HG03571 (cell line): Measurements from ENCODE around the gene RAB37.
A peak's percentile ranks its signal among the peaks of the same experiment; 100 is the strongest.

Source experiments
- ATAC-seq: cut with Tn5 transposase; IDR thresholded peaks from one replicate; pipeline ENCODE4 v1.9.1; 2021; ENCODE audit not compliant: unreplicated experiment

Gene RAB37

DNA sequence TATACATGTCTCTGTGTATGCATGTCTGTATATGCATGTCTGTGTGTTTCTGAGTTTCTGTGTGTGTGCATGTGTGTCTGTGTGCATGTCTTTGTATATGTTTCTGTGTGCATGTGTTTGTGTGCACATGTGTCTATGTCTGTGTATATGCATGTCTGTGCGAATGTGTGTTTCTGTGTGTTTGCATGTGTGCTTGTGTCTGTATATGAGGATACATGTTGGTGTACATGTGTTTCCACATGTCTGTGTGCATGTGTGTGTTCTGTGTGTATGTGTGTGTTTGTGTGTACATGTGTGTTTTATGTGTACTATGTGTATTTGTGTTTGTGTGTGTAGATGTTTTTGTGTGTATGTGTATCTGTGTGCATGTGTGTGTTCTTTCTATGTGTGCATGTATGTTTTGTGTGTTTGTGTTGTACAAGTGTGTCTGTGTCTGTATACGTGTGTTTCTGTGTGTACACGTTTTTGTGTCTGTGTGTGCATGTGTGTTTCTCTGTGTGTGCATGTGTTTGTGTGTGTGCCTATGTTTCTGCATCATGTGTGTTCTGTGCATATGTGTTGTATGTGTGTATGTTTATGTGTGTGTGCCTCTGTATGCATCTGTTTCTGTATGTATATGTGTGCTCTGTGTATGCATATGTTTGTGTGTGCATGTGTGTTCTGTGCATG is 8.9 kb upstream of the RAB37 start:
- no peak for ATAC-seq

DNA sequence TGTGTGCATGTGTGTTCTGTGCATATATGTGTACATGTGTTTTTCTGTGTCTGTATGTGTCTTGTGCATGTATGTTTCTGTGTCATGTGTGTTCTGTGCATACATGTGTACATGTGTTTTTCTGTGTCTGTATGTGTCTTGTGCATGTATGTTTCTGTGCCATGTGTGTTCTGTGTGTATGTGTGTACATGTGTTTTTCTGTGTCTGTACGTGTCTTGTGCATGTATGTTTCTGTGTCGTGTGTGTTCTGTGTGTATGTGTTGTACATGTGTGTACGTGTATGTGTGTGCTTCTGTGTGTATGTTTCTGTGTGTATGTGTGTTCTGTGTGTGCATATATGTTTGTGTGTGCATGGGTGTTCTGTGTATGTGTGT is 8.4 kb upstream of the RAB37 start:
- ATAC-seq, result no peak

DNA sequence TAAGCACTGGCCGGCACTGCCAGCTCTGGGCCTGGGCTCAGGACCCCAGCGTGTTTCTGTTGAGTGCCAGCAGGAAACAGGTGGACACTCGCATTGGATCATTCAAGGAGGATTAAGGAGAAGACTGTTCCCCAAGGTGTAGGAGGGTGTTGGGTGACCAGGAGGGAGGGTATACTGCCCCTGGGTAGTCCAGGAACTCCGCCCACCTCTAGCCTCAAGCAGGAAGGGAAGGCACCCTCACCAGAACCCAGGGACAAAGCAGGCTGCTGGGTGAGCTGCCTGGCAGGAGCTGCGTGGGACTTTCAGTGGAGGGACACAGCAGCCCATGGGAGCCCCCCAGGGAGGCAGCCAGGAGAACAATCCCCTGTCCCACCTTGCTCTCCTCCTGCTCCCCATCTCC is 7.7 kb upstream of the RAB37 start:
- no peak for ATAC-seq

DNA sequence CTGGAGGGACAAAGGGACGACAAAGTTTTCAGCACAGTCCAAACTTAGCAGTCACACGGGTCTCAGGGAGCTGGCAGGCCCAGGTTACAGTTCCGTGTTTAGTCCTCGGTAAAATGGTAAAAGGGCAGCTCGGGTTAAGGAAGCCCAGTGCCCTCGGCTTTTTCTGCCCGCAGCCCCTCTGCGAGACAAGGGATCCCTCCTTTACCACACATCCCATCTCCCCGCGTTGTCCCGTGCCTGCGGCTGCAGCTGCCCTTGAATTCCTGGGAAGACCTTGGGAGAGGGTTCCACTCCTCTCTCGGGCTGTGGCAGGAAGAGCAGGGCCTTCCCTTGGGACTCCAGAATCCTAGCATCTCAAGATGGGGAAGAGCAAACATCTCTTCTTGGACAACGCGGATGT is 7.2 kb upstream of the RAB37 start:
- ATAC-seq, result no peak

DNA sequence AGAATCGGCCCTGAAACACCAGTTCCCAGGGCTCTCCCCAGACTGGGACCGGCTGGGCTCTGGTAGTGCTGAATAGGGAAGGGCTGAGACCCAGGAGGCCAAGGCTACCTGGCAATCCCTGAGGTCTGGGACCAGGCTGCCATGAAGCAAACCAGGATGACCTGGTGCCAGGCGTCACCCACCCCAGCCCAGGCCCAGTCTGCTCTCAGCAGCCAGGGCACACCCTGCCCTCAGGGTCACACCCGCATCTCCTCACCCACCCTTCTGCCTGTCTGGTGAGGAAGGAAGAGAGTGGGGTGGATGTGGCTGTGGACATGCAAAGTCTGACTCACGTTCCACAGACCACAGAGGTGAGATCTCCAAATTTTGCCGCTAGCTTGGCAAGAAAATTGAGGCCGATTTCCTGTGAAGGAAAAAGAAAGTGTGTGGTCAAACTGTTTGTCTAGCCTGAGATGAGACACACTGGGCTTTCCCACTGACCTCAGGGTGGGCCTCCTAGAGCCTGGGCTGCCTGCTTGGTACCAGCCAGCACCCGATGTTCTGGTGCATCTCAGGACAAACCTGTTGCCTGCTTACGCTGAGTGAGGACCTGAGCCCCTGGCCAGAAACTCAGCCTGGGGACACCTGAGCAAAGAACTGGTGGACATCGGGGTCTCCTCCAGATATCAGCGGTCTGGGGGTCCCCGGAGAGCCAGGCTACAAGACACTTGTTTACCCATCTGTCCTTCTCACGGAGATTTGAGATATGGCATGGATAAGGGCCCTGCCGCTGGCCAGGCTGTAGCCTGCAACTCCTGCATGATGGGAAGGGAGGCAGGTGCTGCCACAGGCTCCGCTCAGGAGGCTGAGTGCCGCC is 6.3 kb upstream of the RAB37 start:
- ATAC-seq, result no peak

DNA sequence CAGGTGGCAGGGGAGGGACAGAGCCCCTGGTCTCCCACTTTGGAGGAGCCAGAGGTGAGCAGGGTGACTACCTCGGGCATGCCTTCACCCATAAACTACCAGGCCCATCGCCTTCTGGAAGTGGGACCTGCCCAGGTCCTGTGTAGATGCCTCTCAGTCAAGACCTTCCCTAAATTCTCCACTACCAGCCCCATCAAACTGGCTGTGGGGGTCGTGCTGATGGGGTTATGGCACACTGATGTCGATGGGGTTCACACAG is 5.8 kb upstream of the RAB37 start:
- no peak for ATAC-seq

DNA sequence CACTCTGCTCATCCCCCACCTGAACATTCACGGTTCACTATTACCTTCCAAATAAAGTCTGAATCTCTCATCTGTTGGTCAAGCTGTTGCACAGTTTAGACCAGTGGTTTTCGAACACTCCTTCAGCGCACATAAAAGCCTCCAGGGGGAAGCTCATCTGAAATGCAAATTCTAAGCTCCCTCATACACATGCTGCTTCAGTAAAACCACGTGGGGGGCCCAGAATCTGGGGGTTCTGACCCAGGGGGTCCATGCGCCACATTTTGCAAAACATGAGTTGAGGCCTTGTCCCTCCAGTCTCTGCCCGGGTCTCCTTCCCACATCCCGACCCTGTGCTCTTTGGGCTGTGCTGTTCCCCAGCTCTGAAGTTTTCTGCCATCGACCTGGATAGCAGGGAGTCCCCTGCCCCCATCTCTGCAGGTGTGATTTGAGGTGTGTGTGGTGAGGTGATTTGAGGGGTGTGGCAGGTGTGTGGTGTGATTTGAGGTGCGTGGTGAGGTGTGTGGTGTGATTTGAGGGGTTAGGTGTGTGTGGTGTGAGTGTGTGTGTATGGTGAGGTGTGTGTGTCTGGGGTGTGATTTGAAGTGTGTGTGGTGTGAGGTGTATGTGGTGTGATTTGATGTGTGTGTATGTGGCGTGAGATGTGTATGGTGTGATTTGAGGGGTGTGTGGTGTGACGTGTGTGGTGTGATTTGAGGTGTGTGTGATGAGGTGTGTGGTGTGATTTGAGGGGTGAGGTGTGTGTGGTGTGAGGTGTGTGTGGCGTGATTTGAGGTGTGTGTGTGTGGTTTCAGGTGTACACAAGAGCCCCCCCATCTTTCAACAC is 4.8 kb upstream of the RAB37 start:
- ATAC-seq, result no peak

DNA sequence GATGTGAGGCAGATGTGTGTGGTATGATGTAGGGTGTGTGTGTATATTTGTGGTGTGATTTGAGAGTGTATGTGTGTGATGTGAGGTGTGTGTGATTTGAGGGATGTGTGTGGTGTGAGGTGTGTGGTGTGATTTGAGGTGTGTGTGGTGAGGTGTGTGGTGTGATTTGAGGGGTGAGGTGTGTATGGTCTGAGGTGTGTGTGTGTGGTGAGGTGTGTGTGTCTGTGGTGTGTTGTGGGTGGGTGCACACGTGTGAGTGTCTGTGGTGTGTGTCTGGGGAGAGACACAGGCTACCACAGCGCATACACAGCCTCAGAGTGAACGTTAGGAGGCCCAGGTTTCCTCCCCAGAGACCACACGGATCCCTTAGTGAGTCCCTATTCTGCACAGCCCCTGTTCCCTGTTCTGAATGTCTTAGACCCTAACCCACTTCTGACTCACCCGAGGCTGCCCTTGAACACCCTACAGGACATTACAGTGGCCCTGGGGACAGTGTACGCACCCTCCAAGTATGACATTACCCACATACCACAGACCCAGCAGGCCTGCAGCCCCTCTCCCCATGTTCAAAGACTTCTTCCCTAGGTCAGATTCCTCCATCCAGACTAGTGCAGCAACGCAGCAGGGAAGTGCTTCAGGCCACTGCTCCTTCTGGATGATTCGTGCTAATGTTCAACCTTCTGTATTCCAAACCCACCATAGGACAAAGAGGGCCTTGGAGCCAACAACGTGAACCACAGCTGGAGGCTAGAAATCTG is 3.5 kb upstream of the RAB37 start:
- no peak for ATAC-seq

DNA sequence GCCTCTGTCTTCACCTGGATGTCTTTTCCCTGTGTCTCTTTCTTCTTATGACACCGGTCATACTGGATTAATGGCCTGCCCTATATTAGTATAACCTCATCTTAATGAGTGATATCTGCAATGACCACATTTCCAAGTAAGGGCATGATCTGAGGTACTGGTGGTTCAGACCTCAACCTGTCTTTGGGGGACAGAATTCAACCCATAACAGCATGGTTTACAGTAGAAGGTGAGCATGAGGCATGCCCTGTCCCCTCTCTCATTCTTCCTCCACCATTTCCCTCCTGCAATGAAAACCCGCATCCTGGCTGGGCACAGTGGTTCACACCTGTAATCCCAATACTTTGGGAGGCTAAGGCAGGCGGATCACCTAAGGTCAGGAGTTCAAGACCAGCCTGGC is 2.8 kb upstream of the RAB37 start:
- ATAC-seq, result no peak

DNA sequence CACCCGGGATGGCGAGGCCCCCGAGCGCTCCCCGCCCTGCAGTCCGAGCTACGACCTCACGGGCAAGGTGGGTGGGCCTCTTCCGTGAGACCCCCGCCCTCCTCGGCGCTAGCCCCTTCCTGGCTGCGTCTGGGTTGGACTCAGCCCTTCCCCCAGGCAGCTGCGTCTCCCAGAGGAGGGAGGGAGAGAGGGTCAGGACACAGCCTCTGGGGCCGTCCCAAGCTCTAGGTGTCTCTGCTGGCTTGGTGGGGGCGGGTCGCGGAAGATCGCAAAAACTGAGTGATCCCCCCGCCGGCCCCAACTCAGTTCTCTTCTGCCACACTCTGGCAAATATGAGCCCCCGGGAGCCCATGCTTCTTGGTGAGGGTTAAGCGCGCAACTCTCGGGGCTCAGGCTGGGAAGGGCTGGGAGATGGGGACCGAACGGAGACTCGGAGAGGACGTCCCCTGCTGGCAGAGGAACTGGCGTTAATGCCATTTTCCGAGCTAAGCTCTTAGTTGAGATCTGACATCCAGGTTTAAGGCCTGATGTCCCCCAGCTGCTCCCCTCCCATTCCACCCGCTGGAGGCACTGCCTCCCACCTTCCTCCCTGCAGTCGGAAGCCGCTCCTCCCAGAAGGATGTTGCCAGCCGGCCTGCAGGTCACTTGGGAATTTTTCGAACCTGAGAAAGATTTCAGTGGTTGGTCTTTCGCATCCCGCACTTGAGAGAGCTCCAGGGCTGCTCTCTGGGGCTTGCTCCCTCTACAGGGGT is 419 bp downstream of the RAB37 start:
- no peak for ATAC-seq

DNA sequence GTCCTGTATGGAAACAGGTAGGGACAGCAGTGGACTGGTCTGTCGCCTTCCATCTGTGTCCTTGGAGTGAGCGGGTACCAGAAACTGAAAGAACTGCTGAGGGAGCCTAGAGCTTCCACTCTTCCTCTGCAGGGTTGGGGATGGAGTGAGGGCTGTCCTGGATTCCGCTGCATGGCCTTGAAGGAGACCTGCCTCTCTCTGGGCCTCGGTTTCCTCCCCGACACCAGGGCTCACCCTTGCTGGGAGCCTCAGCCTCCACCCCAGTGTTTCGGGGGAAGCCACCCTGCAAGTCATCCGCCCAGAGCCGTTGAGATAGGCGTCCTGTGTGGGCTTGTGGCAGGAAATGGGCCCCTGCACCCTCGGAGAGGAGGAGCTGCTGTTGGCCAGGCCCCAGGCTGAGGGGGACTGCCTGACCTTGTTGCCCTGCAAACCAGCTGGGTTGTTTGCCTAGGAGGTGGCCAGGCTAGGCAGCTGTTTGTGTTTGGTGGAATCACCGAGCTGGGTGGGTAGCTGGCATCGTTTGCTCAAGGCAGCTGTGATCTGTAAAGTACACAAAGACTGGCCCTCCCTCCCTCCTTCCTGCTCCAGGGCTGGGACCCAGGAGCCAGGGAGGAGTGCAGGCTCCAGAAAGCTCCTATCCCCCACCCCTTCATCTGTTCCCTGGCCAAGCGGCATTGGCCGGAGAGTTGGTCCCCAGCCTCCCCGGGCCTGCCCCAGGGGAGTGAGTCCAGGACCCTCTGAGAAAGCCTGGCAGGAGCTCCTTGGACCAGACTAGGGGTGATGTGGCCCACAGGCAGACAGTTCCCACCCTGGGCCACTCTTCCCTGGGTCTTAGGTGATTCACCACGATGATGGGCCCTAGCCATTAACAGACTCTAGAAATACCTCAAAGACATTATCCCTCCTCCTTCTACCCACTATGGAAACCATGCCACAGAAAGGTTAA is 1.3 kb downstream of the RAB37 start:
- ATAC-seq, result peak; percentile 50

DNA sequence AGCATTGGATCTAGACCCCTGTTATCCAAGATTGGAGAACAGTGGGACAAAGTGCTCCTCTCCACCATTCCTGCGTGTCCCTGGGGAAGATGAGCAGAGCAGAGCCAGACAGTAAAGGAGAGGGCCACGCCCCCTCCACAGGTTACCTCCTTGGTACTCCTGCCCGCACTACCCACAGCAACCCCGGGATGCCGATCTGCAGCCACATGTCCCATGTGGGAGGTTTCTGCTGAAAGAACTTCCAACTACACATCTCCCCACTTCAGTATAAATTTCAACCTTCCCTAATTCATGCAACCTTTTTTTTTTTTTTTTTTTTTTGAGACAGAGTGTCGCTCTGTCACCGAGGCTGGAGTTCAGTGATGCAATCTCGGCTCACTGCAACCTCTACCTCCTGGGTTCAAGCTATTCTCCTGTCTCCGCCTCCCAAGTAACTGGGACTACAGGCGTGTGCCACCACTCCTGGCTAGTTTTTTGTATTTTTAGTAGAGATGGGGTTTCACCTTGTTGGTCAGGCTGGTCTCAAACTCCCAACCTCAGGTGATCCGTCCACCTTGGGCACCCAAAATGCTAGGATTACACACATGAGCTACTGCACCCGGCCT is 2.3 kb downstream of the RAB37 start:
- no peak for ATAC-seq

DNA sequence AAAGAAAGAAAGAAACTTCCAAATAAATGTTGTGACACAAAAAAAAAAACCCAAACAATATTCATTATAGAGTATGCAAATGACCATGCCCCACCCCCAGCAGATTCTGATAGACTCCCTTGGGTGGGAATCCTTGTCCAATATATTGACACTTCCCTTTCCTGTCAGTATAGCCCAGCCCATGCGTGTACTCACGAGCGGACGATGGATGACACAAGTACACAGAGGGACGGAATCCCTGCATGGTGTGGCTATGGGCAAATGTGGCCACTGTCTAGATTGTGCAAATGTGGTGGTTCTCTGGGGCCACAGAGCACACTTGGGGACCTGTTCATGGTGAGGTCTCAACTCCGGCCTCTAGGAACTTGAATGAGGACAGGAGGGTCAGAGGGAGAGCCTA is 3.1 kb downstream of the RAB37 start:
- ATAC-seq, result no peak

DNA sequence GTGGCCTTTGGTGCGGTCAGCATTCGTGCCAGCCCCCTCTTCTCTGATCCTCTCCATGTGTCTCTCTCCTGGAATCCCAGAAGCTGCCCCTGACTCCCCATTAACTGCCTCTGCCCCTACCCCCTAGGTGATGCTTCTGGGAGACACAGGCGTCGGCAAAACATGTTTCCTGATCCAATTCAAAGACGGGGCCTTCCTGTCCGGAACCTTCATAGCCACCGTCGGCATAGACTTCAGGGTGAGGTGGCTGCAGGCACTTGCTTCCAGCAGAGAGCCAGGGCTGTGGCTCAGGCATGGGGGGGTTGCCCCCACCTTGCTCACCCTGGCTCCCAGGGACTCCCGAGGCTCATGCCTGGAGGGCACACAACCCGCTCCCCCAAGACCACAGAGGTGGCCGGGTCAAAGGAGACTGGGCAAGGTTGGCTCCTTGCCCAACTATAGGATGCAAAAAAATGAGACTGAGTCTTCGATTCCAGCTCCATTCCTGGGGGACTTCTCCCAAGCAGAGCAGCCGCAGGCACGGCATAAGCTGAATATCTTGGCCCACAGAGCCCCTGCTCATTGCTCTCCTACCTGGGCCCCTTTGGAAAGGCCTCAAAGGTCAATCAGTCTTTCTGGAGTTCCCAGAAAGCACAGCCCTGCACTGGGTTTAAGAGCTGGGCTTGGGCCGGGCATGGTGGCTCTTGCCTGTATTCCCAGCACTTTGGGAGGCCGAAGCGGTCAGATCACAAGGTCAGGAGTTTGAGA is 3.8 kb downstream of the RAB37 start:
- ATAC-seq, result no peak

DNA sequence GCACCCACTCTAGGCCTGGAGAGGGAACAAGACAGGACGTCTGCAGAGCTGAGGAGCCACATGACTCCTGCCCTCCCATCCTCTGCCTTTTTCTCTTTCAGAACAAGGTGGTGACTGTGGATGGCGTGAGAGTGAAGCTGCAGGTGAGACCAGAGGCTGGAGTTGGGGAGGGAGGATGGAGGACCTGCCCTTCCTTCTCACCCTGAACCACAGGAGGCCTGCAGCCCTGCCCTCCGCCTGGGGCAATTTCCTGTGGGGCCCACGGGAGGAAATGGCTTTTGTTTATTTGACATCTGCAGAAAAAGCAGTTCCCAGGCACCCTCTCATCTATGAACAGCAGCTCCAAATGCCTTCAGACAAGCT is 5.1 kb downstream of the RAB37 start:
- ATAC-seq, result peak; percentile 34

DNA sequence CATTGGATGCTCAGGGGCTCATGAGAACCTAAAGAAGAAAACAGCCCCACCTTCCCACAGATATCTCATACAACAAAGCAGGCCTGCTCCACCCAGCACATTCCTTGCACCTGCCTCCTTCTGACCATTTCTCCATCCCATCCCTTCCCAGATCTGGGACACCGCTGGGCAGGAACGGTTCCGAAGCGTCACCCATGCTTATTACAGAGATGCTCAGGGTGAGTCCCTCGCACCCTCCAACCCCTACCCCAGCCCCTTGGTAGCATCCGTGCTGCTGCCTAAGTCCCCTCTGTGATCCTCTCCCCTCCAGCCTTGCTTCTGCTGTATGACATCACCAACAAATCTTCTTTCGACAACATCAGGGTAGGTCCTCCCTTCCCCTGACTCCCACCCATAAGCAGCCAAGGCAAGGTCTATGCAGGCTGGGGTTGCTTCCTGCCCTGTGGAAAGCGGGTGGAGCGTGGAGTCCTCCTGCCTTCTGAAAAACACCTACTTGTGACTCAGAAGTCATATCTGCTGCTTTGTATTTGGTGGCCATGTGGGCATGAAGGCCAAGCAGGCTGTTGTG is 6.0 kb downstream of the RAB37 start:
- ATAC-seq, result no peak

DNA sequence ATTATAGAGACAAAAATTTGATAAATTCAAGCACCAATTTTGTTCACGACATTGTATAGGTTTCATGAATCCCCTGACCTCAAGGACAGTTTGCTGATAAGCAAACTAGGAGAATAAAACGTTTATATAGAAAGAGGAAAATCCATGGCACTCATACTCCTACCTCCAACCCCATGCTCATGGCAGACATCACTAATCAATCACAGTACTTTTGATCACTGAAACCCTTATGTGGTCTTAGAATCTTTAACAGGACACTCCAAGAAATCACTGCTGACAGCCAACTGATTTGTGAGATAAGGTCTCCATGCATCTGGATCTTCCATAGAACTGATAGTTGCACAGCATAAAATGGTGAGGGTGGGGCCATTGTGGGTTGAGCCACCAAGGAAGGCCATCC is 6.7 kb downstream of the RAB37 start:
- no peak for ATAC-seq

DNA sequence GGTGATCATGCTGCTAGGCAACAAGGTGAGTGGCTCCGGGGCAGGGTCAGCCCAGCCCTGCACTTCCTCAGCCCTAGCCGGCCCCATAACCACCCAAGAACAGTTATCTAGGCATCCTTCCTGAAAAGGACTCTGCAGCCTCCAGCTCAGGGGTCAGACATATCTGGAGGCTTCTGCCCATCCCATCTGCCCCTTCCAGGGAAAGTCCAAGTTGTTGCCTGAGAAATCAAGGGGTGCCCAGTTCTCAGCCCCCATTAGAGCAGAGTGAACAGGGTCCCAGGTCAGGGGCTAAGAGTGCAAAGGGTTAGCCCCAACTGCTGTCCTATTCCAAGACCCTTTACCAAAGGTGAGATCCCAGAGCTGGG is 7.3 kb downstream of the RAB37 start:
- no peak for ATAC-seq
